GM19023 (cell line): ENCODE measurements around the gene FPGT.
"Not testable (repeated sequence)": the region's sequence is repeated elsewhere in the genome, so short reads cannot be mapped to it uniquely, and the experiment has no call there.

Experiments used
- ATAC-seq: cut with Tn5 transposase; IDR thresholded peaks from one replicate; pipeline ENCODE4 v1.9.1; 2021; ENCODE audit warnings: mild to moderate bottlenecking, moderate library complexity; ENCODE audit not compliant: unreplicated experiment

The FPGT gene

GRCh38 chr1:74197657-74198552, at the start of gene FPGT, which contains the start of gene LRRIQ3:
Gene FPGT, plus strand, starts transcription at chr1:74198242. Its CDS starts 37 bp downstream, at chr1:74198279.
Gene LRRIQ3, minus strand, starts transcription at chr1:74198176. Its CDS starts 14,492 bp downstream, at chr1:74183684.
- peak; percentile 95 for ATAC-seq

- no peak for ATAC-seq
Measured at GRCh38 chr1:74160046-74160445, 38.0 kb upstream of the FPGT start.

GRCh38 chr1:74161497-74161896, 36.5 kb upstream of the FPGT start:
- no peak for ATAC-seq

- no peak for ATAC-seq
Measured at GRCh38 chr1:74162333-74162732, 35.7 kb upstream of the FPGT start.

- ATAC-seq = not testable (repeated sequence)
Measured at GRCh38 chr1:74174423-74174822, 23.6 kb upstream of the FPGT start.

- no peak for ATAC-seq
Measured at GRCh38 chr1:74180490-74180889, 17.6 kb upstream of the FPGT start.

- ATAC-seq = no peak
Measured at GRCh38 chr1:74193908-74194307, 4.1 kb upstream of the FPGT start.

- no peak for ATAC-seq
Measured at GRCh38 chr1:74195339-74195738, 2.7 kb upstream of the FPGT start.

GRCh38 chr1:74197255-74197654, 787 bp upstream of the FPGT start:
- no peak for ATAC-seq

- ATAC-seq = no peak
Measured at GRCh38 chr1:74199504-74199903, 1.5 kb downstream of the FPGT start.

GRCh38 chr1:74205266-74205665, 7.2 kb downstream of the FPGT start:
- no peak for ATAC-seq

GRCh38 chr1:74215229-74215628, 17.2 kb downstream of the FPGT start:
- ATAC-seq = no peak

- ATAC-seq = no peak
Measured at GRCh38 chr1:74222701-74223100, 24.7 kb downstream of the FPGT start.

- ATAC-seq = no peak
Measured at GRCh38 chr1:74223453-74223852, 25.4 kb downstream of the FPGT start.

GRCh38 chr1:74235153-74235552, 37.1 kb downstream of the FPGT start, which contains the start of gene TNNI3K:
Gene TNNI3K, plus strand, starts transcription at chr1:74235387. Its CDS starts 65 bp downstream, at chr1:74235452.
- ATAC-seq = no peak

- no peak for ATAC-seq
Measured at GRCh38 chr1:74236440-74236839, 38.4 kb downstream of the FPGT start.

- ATAC-seq = no peak
Measured at GRCh38 chr1:74237035-74237434, 39.0 kb downstream of the FPGT start.

- no peak for ATAC-seq
Measured at GRCh38 chr1:74237787-74238186, 39.7 kb downstream of the FPGT start.

GRCh38 chr1:74245168-74245772, 47.2 kb downstream of the FPGT start:
- no peak for ATAC-seq

- ATAC-seq = no peak
Measured at GRCh38 chr1:74246315-74246714, 48.3 kb downstream of the FPGT start.

- no peak for ATAC-seq
Measured at GRCh38 chr1:74247881-74248528, 50.0 kb downstream of the FPGT start.
